AG04450 (cell line): ENCODE data around the gene GABPB1. TPM values are rescaled to one million over a fixed set of nuclear protein-coding genes. Genes with fewer than 3 reads are reported as not detected.

Source experiments
- CTCF ChIA-PET: fragments of 300-600, 350-600 bp; formaldehyde crosslinking; extraction: SDS; loops from one replicate; lab custom pipeline; 2022; ENCODE audit warnings: antibody characterized with exemption, inconsistent platforms; lab: Charles Lee
- POLR2A ChIA-PET: fragments of 350-600 bp; formaldehyde crosslinking; extraction: SDS; loops from one replicate; lab custom pipeline; 2021; ENCODE audit warnings: antibody characterized with exemption, inconsistent platforms; lab: Yijun Ruan, JAX
- DNase-seq: peaks from one replicate; pipeline ENCODE4 v3.0.0-alpha.2; 2011; ENCODE audit warnings: low read depth, low spot score
- H3K27ac ChIP-seq: one replicate; pipeline ENCODE4 v1.5.1; 2012; ENCODE audit warnings: low read depth, low read length, control low read depth
- H3K27me3 ChIP-seq: one replicate; pipeline ENCODE4 v1.6.0; 2012; ENCODE audit warnings: low read length; ENCODE audit not compliant: control insufficient read depth, insufficient read depth
- H3K4me3 ChIP-seq: 2 replicates; pipeline ENCODE4 v1.5.1; 2011; ENCODE audit warnings: mild to moderate bottlenecking, low read depth, low read length, control low read depth
- H3K9me3 ChIP-seq: 2 replicates; pipeline ENCODE4 v1.5.1; 2012; ENCODE audit warnings: low read length; ENCODE audit not compliant: control insufficient read depth, insufficient read depth
- CTCF ChIP-seq: IDR thresholded peaks from 2 replicates; pipeline ENCODE4 v1.5.1; 2011; ENCODE audit warnings: low read depth, low read length, control low read depth, inconsistent platforms
- polyA plus RNA-seq: library from polyadenylated mRNA; depleted of rRNA; stranded (reverse); fragments of >200 nt; gene quantifications from 2 replicates; pipeline ENCODE4 v1.2.3, GENCODE V29; 2011

Gene GABPB1
- polyA plus RNA-seq, 1 experiment: 29.9 TPM

- ChIA-PET POLR2A (no interaction called here), CTCF (interaction anchor here (0.6 kb wide), 1 partner anchor 592 kb away, joined by 3 read pairs; no protein-coding TSS in a partner anchor)
- Histone ChIP-seq H3K4me3 (no peak overlapping the region), H3K27ac (no peak overlapping the region), H3K27me3 (no peaks in the 10 kb centered on the region), H3K9me3 (no peaks in the 10 kb centered on the region)
- no peak for TF ChIP-seq CTCF
- DNase-seq: no peak
These were observed 109.9 kb downstream of the GABPB1 start for GRCh38 chr15:50244959-50245624.

GRCh38 chr15:50244153-50244552, 110.8 kb downstream of the GABPB1 start:
- DNase-seq: no peak
- no peak for TF ChIP-seq CTCF
- ChIA-PET POLR2A (no interaction called here), CTCF (no interaction called here)
- Histone ChIP-seq H3K27me3 (no peaks in the 10 kb centered on the region), H3K9me3 (no peaks in the 10 kb centered on the region), H3K27ac (no peak overlapping the region), H3K4me3 (no peak overlapping the region)

GRCh38 chr15:50241684-50242450, 113.1 kb downstream of the GABPB1 start:
- Histone ChIP-seq H3K4me3 (no peak overlapping the region), H3K9me3 (no peaks in the 10 kb centered on the region), H3K27ac (no peak overlapping the region), H3K27me3 (no peaks in the 10 kb centered on the region)
- POLR2A ChIA-PET: interaction anchor here (1.0 kb wide), 1 partner anchor 17 kb away, joined by 3 read pairs; no protein-coding TSS in a partner anchor
- CTCF ChIA-PET: interaction anchor here (1.1 to 1.4 kb wide), 2 partner anchors 61 to 74 kb away, joined by 3 to 4 read pairs; no protein-coding TSS in a partner anchor
- 0 out of 2 replicates have a peak, but pooled peaks have one; percentile 13 for TF ChIP-seq CTCF
- no peak for DNase-seq

- POLR2A ChIA-PET: no interaction called here
- TF ChIP-seq CTCF: no peak
- Histone ChIP-seq H3K27me3 (no peaks in the 10 kb centered on the region), H3K4me3 (no peak overlapping the region), H3K27ac (no peak overlapping the region), H3K9me3 (no peaks in the 10 kb centered on the region)
- CTCF ChIA-PET: interaction anchor here (1.3 kb wide), 1 partner anchor 77 kb away, joined by 4 read pairs; no protein-coding TSS in a partner anchor
- no peak for DNase-seq
These were observed 116.7 kb downstream of the GABPB1 start for GRCh38 chr15:50238255-50238654.

- ChIA-PET POLR2A (no interaction called here), CTCF (no interaction called here)
- no peak overlapping the region for H3K4me3 ChIP-seq
- no peaks in the 10 kb centered on the region for H3K9me3 ChIP-seq
- no peaks in the 10 kb centered on the region for H3K27me3 ChIP-seq
- DNase-seq: no peak
- no peak for TF ChIP-seq CTCF
- H3K27ac ChIP-seq: no peak overlapping the region
These were observed 118.6 kb downstream of the GABPB1 start for GRCh38 chr15:50236433-50236832.
